DOHH2 (cell line): ENCODE measurements around the gene AK3.

Source experiments
- CTCF ChIP-seq: fragments of 200-600 bp; sonication (generic); IDR thresholded peaks from one replicate; pipeline ENCODE4 v1.5.1; 2014; ENCODE audit warnings: antibody characterized with exemption, mild to moderate bottlenecking, low read depth, low read length; ENCODE audit not compliant: poor library complexity, severe bottlenecking
- EZH2phosphoT487 ChIP-seq: fragments of 200-600 bp; sonication (generic); IDR thresholded peaks from 2 replicates; pipeline ENCODE4 v1.6.1; 2017; ENCODE audit warnings: borderline replicate concordance, mild to moderate bottlenecking, antibody characterized with exemption, low read length, moderate library complexity, mixed read lengths

- TF ChIP-seq CTCF (peak; percentile 13), EZH2phosphoT487 (no peak)
These were observed 1.2 kb downstream of the AK3 start for GRCh38 chr9:4739587-4740387.
